Esophagus squamous epithelium (tissue), 5 donors: ENCODE data around the gene TGM3. TPM values are rescaled to one million over a fixed set of nuclear protein-coding genes. Genes with fewer than 3 reads are reported as not detected.

Experiments used
- DNase-seq: peaks from one replicate; lab custom pipeline; 2025; lab: John Stamatoyannopoulos, UW
- H3K27ac ChIP-seq, 4 donors: fragments of 200-600 bp; sonication (generic); one replicate each; pipeline ENCODE4 v1.5.1; 2016 to 2019; ENCODE audit warnings: mild to moderate bottlenecking in 1 of 4
- H3K27me3 ChIP-seq, 4 donors: fragments of 200-600 bp; sonication (generic); 1 replicate in 3 of 4; 2 replicates in 1 of 4; pipeline versions ENCODE4 v1.5.1 to v1.6.0; 2017 to 2021; ENCODE audit warnings: antibody characterized with exemption in 1 of 4
- H3K36me3 ChIP-seq, 3 donors: fragments of 200-600 bp; sonication (generic); one replicate each; pipeline ENCODE4 v1.5.1; 2016 to 2019
- H3K4me1 ChIP-seq, 3 donors: fragments of 200-600 bp; sonication (generic); one replicate each; pipeline ENCODE4 v1.5.1; 2017 to 2019
- H3K4me3 ChIP-seq, 4 donors: fragments of 200-600 bp; sonication (generic); 1 replicate in 3 of 4; 2 replicates in 1 of 4; pipeline ENCODE4 v1.5.1; 2016 to 2019; ENCODE audit warnings: mild to moderate bottlenecking in 2 of 4, moderate library complexity in 1 of 4
- H3K9me3 ChIP-seq, 3 donors: fragments of 200-600 bp; sonication (generic); one replicate each; pipeline ENCODE4 v1.5.1; 2016 to 2019
- CTCF ChIP-seq, 6 experiments: fragments of 450-650 bp in 4 of 6; fragments of 200-600 bp in 2 of 6; sonication (generic) in 2 of 6; IDR thresholded peaks; one replicate each; pipeline ENCODE4 v1.5.1; 2016 to 2019; ENCODE audit warnings: antibody characterized with exemption in 6 of 6, mild to moderate bottlenecking in 4 of 6, moderate library complexity in 4 of 6
- POLR2A ChIP-seq, 4 donors: fragments of 450-650 bp; IDR thresholded peaks; one replicate each; pipeline ENCODE4 v1.6.1; 2017; ENCODE audit warnings: antibody characterized with exemption in 4 of 4, mild to moderate bottlenecking in 4 of 4, moderate library complexity in 3 of 4
- WGBS, 2 donors: methylation state at CpG; one replicate each; pipeline ENCODE4 v1.1.5; 2018; 5-methylcytosine and 5-hydroxymethylcytosine counted together
- intact Hi-C: fragments of 100-400 bp; cut with DNase I; formaldehyde crosslinking; loops from one replicate; pipeline ENCODE4 v1.15.0; 2022
- total RNA-seq, 4 donors: library from RNA; depleted of rRNA; stranded (reverse); fragments of >200 nt; gene quantifications; one replicate each; pipeline ENCODE4 v1.1.0, GENCODE V29; 2016
- donor health status: DM: yes; HTN: yes; CAD: no.

TGM3 gene
- total RNA-seq = 1,000 to 10,000 TPM in 3 of 4 donors, 100 to 1,000 TPM in 1; 626 to 2,995 (median 1,370) TPM

GRCh38 chr20:2295886-2296515 lies at the start of gene TGM3:
Gene TGM3, plus strand, starts transcription at chr20:2296001. Its CDS starts 63 bp downstream, at chr20:2296064.
- Histone ChIP-seq H3K4me3 (peak within 1 kb of the TSS; percentile 17 to 43 (median 26)), H3K9me3 (no peaks in the 10 kb centered on the region), H3K36me3 (no peaks in the 10 kb centered on the region), H3K4me1 (peaks cover 0 to 25% (median 0%) of the 10 kb centered on the region in 3 donors), H3K27ac (peak within 1 kb of the TSS; percentile 54 to 80 (median 74)), H3K27me3 (no peaks in the 10 kb centered on the region)
- intact Hi-C loops = no loop called here
- no peak for DNase-seq
- TF ChIP-seq POLR2A (IDR thresholded peaks at IDR 0.05) = no peak
- 54 to 66% methylated on average over 10 to 11 of the region's 13 CpGs for WGBS, 2 donors

GRCh38 chr20:2246069-2246491 lies 49.7 kb upstream of the TGM3 start:
- peaks cover 0 to 13% (median 0%) of the 10 kb centered on the region in 3 donors for H3K4me1 ChIP-seq
- 39 to 46% methylated on average over 3 of the region's 3 CpGs for WGBS, 2 donors
- no peak overlapping the region for H3K27ac ChIP-seq
- no peaks in the 10 kb centered on the region for H3K27me3 ChIP-seq
- H3K36me3 ChIP-seq = no peaks in the 10 kb centered on the region
- TF ChIP-seq POLR2A (IDR thresholded peaks at IDR 0.05) (no peak), CTCF (IDR thresholded peaks at IDR 0.05) (no peak)
- H3K9me3 ChIP-seq = no peaks in the 10 kb centered on the region
- no peak for DNase-seq
- intact Hi-C loops = no loop called here
- no peak overlapping the region for H3K4me3 ChIP-seq

- Histone ChIP-seq H3K36me3 (no peaks in the 10 kb centered on the region), H3K9me3 (no peaks in the 10 kb centered on the region), H3K4me1 (peaks cover 0 to 13% (median 5%) of the 10 kb centered on the region in 3 donors), H3K27me3 (no peaks in the 10 kb centered on the region), H3K27ac (no peak overlapping the region), H3K4me3 (no peak overlapping the region)
- DNase-seq = no peak
- intact Hi-C loops = no loop called here
- TF ChIP-seq POLR2A (IDR thresholded peaks at IDR 0.05) (no peak), CTCF (IDR thresholded peaks at IDR 0.05) (no peak)
- 69 to 89% methylated on average over 4 to 5 of the region's 5 CpGs for WGBS, 2 donors
These were observed 47.0 kb upstream of the TGM3 start for GRCh38 chr20:2248837-2249236.

- H3K27me3 ChIP-seq = no peaks in the 10 kb centered on the region
- H3K9me3 ChIP-seq = no peaks in the 10 kb centered on the region
- H3K36me3 ChIP-seq = no peaks in the 10 kb centered on the region
- no peak for DNase-seq
- intact Hi-C loops = no loop called here
- 43 to 80% methylated on average over 3 of the region's 3 CpGs for WGBS, 2 donors
- peaks cover 0 to 11% (median 5%) of the 10 kb centered on the region in 3 donors for H3K4me1 ChIP-seq
- H3K27ac ChIP-seq = no peak overlapping the region
- TF ChIP-seq CTCF (IDR thresholded peaks at IDR 0.05) (no peak), POLR2A (IDR thresholded peaks at IDR 0.05) (no peak)
- no peak overlapping the region for H3K4me3 ChIP-seq
These were observed 45.9 kb upstream of the TGM3 start for GRCh38 chr20:2249935-2250334.

GRCh38 chr20:2252419-2252997 lies 43.3 kb upstream of the TGM3 start:
- H3K9me3 ChIP-seq = no peaks in the 10 kb centered on the region
- H3K4me1 ChIP-seq = peaks cover 0 to 13% (median 9%) of the 10 kb centered on the region in 3 donors
- no peak for DNase-seq
- intact Hi-C loops = no loop called here
- H3K27me3 ChIP-seq = no peaks in the 10 kb centered on the region
- 44 to 53% methylated on average over 6 of the region's 6 CpGs for WGBS, 2 donors
- TF ChIP-seq POLR2A (IDR thresholded peaks at IDR 0.05) = no peak
- no peak for TF ChIP-seq CTCF (IDR thresholded peaks at IDR 0.05)
- H3K36me3 ChIP-seq = no peaks in the 10 kb centered on the region
- no peak overlapping the region for H3K27ac ChIP-seq
- H3K4me3 ChIP-seq = no peak overlapping the region
